ENCODE measurements around the gene AGBL1.
"Not testable (repeated sequence)": the region's sequence is repeated elsewhere in the genome, so short reads cannot be mapped to it uniquely, and the experiment has no call there.

Gene AGBL1

DNA sequence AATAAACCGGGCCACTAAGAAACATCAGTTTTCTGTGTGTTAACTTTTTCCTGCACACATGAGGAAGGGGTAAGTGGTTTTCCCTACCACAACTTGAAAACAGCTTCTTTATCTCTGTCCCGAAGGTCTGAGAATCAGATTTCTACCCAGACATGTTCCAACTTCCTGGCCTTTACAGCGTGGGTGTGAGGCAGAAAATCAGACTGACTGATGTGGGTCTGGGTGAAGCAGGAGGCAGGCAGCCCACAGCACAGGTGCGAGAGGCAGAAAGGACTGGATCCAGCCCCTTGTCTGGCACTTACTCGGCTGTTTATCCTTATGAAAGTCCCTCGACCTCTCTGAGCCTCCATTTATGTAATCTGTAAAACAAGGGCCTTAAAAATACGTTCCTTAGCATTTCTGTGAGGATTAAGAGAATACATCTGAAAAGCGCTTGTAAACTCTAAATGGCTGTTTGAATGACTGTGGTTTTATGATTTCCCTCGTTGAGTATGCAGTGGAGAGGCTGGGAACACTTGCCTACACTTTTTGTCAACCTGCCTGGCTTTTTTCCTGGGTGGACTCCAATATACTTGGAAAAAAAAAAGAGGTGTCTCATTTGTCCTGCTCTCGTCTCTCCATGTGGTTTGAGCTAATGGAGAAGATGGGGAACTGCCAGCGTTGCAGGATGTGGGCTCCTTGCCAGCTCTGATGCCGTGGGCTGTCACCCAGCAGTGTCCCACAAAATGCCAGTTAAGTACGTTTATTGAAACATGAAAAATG, 3.1 kb downstream of the AGBL1 start:
- no peak for DNase-seq (ENCODE audit: low spot score)

DNA sequence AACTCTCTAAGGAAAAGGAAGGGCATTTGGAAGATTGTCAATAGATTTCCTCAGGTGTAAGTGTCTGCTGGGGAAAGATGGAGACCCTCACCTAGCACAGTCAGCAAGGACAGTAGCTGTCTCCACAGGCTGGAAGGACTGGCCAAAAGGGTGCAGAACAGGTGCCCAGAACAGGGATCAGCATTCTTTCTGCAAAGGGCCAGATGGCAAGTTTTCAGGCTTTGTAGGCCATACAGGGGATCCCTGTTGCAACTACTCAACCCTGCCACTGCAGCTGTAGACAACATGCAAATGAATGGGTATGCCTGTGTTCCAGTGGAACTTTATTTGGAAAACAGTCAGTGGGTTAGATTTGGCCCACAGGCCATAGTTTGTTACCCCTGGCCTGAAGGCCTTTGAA, 8.1 kb downstream of the AGBL1 start:
- no peak for DNase-seq (ENCODE audit: low spot score)

DNA sequence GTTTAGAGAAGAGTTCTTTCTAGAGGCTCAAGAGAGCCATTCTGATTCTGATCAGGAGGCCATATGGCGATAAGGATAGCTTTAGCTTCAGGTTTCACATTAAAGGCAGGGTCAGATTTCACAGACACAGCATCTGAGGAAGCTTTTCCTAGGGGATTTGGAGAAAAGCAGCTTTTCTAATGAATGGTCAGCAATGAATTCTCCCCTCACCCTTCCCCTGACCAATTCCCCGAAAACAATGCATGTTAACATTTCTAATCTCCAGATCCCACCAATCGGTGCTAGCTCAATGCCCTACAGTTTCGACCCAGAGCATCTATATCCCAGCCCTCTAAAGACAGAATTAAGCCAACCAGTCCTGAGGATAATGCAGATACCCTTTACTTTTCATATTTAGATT, 9.8 kb downstream of the AGBL1 start:
- no peak for DNase-seq (ENCODE audit: low spot score)

DNA sequence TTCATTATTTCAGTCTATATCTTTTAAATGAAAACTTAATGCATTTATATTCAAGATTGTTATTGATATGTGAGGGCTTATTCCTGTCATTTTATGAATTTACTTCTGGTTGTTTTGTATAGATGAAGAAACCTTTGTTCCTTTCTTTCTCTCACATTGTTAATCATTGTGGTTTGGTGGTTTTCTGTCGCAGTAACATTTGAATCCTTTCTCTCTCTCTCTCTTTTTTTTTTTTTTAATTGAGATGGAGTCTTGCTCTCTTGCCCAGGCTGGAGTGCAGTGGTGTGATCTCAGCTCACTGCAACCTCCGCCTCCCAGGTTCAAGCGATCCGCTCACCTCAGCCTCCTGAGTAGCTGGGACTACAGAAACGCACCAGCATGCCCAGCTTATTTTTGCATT, 22.1 kb downstream of the AGBL1 start:
- DNase-seq (ENCODE audit: low spot score), result no peak

DNA sequence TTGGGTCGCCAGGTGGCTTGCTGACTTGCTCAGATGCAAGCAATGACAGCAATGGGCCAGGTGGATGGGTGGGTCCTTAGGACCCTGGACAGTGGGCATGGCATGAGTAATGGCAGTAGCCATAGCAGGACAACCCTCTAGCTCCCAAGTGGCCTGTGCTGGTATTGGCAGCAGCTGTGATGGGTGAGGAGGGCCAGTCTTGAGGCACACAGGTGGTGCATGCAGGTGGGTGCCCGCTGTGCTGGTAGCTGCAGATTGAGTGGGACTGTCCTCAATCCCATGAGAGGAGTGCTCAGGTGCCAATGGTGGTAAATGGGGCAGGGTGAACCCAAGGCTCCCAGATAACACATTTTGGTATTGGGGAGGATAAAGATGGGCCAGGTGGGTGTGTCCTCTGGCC, 24.2 kb downstream of the AGBL1 start:
- DNase-seq (ENCODE audit: low spot score), result no peak

DNA sequence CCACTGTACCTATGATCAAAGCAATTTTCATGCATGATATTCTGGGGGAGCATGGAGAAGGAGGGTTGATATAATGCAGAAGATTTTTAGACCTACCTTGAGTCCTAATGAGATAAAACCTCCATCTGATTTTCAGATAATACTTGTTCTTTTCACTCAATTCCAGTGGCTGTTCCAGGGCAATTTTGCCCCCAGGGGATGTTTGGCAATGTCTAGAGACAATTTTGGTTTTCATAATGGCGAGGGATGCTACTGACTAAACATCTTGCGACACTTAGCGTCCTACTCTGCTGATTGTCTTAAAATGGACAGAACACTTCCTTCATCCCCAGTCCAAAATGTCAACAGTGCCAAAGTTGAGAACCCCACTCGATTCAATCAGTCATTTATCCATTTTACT, 26.6 kb downstream of the AGBL1 start:
- DNase-seq (ENCODE audit: low spot score), result no peak

DNA sequence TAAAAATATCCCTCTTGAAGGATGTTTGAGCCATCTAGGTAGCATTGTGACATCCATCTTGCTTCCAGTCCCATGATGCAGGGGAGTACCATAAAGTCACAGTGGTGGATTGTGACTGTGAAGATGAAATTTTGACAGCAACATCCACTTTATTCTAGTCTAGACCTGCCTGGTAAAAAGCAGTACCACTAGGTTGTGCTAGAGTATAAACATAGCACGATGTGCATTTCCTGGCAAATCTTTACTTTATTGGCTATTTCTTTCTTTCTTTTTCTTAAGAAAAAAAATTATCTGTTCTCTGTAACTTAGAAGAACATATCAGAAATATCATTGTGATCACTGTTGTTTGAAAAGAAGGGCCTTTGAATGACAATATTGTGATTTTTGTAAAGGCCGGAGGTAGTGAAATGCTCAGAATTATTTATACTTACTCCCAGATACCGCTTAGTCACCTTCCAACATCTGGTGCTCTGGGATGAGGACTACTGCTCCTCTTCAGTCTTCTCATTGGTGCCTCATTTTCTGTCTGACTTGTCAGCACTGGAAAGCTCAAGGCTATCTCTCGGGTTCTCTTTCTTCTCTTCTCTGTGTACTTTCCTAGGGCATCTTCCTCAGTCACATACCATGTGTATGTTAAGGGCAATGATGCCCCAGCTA, 35.6 kb downstream of the AGBL1 start:
- DNase-seq (ENCODE audit: low spot score), result no peak

DNA sequence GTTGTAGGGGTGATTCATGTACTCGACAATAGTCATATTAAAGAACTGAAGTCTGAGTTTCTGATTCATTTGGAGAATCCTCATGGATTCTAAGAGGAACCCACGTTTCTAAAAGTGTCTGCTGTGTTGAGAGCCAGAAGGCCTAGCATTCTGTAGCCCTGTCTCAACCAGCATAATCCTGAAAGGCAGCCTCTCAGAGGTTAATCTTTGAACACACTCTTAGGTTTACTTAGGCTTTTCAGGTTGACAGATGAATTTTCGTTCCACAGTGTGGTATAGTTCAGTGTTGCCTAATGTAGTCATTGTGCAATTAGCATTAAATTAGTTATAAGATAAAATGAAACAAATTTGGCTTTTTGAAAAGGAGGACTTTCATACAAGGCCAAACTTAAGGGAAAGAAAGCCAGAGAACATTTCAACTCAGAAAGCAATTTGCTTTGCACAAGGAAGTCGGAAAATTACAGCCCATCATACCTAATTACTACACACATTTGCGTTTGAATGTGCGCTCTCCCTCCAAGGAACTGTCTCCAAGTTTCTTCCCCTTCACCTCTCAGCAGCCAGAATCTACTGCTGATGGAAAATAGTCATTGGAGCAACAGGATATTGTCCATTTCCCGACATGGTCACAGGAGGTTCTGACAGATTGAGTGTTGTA, 42.0 kb downstream of the AGBL1 start:
- DNase-seq (ENCODE audit: low spot score), result no peak

DNA sequence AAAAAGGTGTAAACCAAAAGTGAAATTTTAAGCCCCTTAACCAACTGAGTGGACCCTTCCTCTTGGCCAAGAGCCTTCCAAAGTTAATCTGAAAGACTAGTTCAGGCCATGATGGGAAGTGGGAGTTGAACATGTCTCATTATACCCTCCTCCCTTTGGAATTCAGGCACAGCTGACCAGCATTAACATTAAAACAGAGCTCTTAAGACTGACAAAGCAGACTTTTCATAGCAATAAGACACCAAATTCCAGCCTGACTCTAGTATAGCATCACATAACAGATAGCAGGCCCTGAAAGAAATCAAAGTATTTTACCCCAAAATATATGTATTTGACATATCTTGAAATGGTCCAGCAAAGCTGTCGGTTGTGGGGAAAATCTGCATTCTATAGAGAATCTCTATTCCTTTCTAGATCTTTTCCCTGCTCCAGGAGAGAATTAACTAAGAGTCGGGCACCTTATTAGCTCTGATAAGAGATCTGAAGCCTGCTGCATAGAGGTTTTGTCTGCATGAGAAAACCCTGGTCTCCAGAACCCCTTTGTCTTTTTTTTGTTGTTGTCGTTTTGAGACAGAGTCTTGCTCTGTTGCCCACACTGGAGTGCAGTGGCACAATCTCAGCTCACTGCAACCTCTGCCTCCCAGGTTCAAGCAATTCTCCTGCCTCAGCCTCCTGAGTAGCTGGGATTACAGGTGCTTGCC, 43.2 kb downstream of the AGBL1 start:
- not testable (repeated sequence) for DNase-seq (ENCODE audit: low spot score)

DNA sequence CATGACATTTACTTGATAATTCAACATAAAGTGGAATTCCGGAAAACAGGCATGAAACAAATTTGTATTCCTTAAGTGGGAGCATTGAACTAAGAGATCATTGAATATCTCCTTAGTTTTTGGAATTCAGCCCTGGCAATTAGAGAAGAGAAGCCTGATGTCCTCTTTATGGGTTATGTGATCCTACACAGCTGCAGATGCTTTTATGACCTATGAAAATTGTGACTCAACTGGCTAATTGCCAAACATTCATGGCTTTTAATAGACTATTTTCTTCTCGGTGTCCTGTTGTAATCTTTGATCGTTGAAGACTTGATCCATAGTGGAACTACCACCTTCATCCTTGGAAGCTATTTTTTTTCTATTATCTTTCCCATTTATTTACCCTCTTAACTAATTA, 46.1 kb downstream of the AGBL1 start:
- no peak for DNase-seq (ENCODE audit: low spot score)

DNA sequence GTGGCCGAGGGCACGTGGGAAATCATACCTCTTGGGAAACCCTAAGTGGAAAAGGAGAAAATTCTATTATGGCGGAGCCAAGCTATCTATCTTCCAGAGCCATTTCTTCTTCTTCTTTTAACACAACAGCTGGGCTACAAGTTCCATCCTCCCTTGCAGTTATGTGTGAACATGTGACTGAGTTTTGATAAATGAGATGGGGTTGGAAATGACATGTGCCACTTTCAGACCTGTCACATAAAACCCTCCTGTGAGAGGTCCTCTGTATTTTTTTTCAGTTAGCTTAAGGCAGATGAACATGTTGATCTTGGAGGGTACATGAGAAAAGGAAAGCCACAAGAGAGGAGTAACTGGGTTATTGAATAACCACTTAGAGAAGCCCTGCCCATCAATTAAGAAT, 47.9 kb downstream of the AGBL1 start:
- DNase-seq (ENCODE audit: low spot score), result no peak

DNA sequence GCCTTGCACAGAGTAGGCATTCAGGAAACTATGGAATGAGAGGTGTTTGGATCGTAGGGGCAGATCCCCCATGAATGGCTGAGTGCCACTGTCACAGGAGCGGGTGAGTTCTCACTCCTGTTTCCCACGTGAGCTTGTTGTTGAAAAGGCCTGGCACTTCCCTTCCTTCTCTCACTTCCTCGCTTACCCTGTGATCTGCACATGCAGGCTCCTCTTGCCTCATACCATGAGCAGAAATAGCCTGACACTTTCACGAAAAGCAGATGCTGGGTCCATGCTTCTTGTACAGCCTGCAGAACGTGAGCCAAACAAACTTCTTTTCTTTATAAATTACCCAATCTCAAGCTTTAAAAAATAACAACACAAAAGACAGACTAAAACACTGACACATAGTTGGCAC, 55.4 kb downstream of the AGBL1 start:
- DNase-seq (ENCODE audit: low spot score), result no peak

DNA sequence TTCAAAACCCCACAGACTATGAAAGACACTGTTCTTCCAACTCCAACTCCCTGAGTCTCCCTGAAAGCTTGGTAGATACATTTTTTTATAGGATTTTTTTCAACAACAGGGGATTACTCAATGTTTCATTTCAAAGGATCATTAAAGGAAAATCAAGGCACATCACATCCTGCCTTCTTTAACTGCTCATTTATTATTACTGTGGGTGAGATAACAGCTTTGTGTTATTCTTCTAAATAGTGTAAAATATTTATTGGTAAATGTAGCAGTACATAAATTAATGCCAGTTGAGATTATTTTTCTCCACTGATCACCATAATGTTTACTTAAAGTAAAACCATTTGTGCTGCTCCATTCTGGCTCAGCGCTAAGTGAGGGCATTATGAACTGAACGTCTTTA, 57.2 kb downstream of the AGBL1 start:
- DNase-seq (ENCODE audit: low spot score), result no peak

DNA sequence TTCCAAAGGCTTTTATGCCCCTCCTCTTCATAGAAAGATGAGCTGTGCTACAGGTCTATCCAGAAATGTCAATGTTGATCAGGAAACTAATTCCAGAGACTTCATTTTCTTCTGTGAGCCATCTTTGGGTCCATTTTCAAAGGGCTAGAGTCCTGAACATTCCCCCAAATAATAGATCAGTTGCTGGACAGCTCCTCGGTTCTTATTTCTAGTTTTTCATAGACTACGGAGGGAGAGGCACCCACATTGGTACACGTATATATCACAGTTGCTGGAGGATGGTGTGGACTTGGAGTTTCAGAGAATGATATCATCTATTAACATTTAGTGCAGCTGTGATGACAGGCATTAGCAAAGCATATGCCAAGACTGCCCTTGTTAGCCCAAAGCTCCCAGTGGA, 59.1 kb downstream of the AGBL1 start:
- DNase-seq (ENCODE audit: low spot score), result no peak

DNA sequence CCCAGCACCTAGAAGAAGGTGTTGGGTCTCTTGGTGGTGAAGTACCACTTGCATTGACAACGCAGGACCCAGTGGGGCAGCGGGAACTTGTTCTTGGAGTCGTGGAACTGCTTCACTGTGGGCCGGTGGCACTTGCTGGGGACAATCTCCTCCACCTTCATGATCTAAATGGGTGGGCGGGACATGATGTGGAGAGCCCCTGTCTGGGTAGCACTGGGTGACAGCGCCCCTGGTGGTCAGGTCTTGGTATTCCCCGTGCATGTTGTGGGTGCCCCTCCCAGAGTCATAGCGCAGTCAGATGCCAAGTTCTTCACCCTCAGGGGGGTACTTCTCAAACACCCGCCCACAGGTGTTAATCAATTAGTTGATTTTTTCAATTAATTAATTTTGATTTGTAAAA, 60.2 kb downstream of the AGBL1 start:
- DNase-seq (ENCODE audit: low spot score), result no peak

DNA sequence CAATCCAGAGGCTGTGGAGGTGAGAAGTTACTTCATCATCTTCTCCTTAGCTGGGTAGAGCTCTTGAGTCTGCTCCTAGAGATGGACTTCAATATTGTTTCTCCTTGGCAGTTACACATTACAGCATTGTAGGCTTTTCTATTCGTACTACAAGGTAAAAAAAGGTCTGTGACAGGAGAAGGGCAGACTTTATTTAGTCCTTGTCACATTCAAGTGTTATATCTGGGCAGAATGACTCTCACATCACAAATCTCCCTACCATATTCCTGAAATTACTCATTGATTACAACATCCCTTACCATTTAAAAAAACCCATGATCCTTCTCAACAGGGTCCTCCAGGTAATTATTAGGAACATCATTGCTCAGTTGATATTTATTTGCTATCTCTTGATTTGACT, 75.0 kb downstream of the AGBL1 start:
- no peak for DNase-seq (ENCODE audit: low spot score)

DNA sequence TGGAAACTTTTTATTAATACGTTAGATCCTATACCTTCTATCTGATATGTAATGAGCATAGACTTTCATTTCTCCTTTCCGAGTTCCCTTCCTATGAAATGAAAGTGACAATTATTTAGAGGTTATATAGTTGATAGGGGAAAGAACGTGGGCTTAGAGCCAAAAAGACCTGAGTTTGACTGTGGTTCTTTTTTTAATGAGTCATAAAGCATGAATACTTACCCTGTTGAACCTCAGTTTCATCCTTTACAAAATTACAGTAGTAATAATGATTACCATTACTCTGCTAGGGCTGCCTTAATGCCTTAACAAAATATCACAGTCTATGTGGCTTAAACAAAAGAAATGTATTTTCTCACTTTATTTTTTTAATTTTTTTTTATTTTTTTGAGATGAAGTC, 75.9 kb downstream of the AGBL1 start:
- no peak for DNase-seq (ENCODE audit: low spot score)

DNA sequence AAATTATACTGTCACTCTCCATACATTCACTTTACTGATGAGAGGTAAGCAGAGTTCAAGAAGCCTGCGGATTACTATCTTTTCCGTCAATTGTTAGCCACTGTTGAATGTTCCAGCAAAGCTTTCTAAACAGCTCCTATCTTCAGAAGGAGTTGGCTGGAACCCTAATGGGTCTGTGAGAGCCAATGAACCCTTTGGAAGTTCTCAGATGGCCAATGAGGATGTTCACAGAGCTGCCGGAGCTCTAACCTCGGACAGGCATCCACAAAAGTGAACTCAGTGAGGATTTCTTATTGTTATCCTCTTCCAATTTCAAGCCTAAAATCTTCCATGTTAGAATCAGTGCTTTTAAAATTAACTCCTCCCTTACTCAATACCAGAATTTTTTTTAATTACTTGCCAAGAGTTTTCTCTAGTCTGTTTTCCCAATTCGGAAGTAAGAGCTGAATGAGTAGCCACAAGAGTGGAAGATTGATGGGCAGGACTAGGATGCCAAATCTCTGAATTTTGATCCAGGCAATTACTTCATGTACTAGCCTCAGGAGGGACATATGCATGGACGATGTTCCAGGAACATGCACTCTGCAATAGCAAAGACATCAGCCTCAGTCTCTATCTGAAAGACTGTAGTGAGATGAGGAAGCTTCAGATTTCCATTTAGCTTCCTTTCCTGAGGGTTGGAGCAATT, 78.1 kb downstream of the AGBL1 start:
- no peak for DNase-seq (ENCODE audit: low spot score)

DNA sequence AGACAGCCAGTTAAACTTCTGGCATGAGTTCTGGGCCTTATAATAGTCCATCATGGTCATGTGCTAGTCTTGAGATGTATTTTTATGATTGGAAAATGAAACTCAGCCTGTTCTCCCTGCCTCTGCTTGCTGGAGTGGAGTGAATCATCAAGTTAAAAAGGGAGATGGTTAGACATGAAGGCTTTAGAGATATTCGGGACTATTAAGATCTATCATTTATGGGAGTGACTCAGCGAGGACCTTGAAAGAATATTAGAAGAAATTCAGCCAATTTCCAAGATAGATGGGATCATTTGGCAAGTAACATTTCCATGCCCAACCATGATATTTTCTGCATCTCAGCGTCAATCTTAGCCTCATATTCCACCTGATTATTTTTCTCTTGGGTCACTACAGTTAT, 79.8 kb downstream of the AGBL1 start:
- DNase-seq (ENCODE audit: low spot score), result no peak

DNA sequence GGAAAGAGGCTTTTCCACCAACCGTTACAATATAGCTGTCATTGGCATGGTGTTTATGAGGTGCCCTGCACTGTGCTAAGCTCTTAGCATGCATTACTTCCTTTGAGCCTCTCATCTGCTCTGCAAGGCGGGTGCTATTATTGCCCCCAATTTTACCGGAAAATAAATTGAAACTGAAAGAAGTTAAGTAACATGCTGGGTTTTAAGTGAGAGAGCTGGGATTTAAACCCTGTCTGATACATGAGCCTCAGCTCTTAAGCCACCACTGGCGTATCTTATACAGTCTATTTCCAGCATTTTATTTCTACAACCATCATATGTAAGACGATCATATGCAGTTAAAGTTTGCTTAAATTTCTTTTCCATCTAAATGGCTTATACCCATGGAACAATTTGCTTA, 81.6 kb downstream of the AGBL1 start:
- DNase-seq (ENCODE audit: low spot score), result no peak

DNA sequence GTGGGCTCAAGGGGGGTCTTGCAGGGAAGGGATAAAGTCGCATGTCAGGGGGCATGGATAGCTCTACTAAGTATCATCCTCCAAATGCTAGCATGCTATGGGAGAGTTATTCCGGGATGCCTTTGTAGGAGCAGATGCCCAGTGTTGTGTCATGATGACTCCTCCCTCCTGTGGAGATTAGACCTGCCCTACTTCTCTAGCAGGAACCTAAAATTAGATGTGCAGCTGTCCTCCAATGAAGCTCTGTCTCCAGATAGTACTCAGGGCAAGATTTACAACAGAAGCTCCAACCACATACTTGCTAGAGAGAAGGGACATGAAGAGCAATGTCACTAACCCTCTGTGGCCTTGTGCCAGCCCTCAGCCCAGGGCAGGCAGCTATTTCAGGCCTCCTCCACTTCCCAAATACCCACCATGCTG, 82.5 kb downstream of the AGBL1 start:
- no peak for DNase-seq (ENCODE audit: low spot score)

DNA sequence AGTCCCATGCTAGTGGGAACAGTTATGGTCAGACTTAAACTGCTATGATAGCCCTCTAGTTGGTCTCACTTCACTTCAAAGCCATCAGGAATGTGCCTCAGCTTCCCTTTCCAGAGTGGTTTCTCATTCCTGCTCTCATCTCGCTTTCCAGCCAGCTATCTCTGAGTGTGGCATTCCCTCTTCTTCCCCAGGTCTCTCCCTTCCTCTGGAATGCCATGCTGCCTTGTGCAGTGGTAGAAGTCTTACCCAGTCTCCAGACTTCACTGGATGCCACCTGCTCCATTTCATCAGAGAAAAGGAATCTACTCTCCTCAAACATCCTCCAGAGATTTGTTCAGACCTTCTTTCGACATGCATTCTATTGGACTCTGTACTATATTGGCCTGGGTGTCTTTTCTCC, 83.0 kb downstream of the AGBL1 start:
- no peak for DNase-seq (ENCODE audit: low spot score)

Measured in LoVo (cell line).